Peyer's patch (tissue), 4 donors: Measurements from ENCODE around the gene RNPEP. TPM values are rescaled to one million over a fixed set of nuclear protein-coding genes. Genes with fewer than 3 reads are reported as not detected.
"Not testable (repeated sequence)": the region's sequence is repeated elsewhere in the genome, so short reads cannot be mapped to it uniquely, and the experiment has no call there.

Experiments used
- DNase-seq, 3 donors: peaks; one replicate each; pipeline ENCODE4 v3.0.0-alpha.2; 2017 to 2019
- H3K27ac ChIP-seq, 4 donors: fragments of 200-600 bp; sonication (generic); one replicate each; pipeline ENCODE4 v1.5.1; 2016 to 2019
- H3K27me3 ChIP-seq, 2 donors: fragments of 200-600 bp; sonication (generic); one replicate each; pipeline ENCODE4 v1.5.1; 2019
- H3K36me3 ChIP-seq, 3 donors: fragments of 200-600 bp; sonication (generic); one replicate each; pipeline ENCODE4 v1.5.1; 2016 to 2019
- H3K4me1 ChIP-seq, 4 donors: fragments of 200-600 bp; sonication (generic); one replicate each; pipeline ENCODE4 v1.5.1; 2016 to 2019
- H3K4me3 ChIP-seq, 4 donors: fragments of 200-600 bp; sonication (generic); 1 replicate in 3 of 4; 2 replicates in 1 of 4; pipeline ENCODE4 v1.5.1; 2016 to 2019; ENCODE audit warnings: mild to moderate bottlenecking in 1 of 4
- H3K9me3 ChIP-seq, 4 donors: fragments of 200-600 bp; sonication (generic); one replicate each; pipeline ENCODE4 v1.5.1; 2016 to 2019; ENCODE audit warnings: mild to moderate bottlenecking in 1 of 4
- CTCF ChIP-seq, 6 experiments: fragments of 450-650 bp in 4 of 6; fragments of 200-600 bp in 2 of 6; sonication (generic) in 1 of 6; IDR thresholded peaks; one replicate each; pipeline ENCODE4 v1.5.1; 2017 to 2019; ENCODE audit warnings: antibody characterized with exemption in 6 of 6, mild to moderate bottlenecking in 3 of 6, moderate library complexity in 1 of 6
- POLR2A ChIP-seq, 2 donors: fragments of 450-650 bp; IDR thresholded peaks; one replicate each; pipeline ENCODE4 v1.5.1; 2017; ENCODE audit warnings: antibody characterized with exemption in 2 of 2, mild to moderate bottlenecking in 2 of 2, moderate library complexity in 2 of 2
- total RNA-seq, 4 donors: library from RNA; depleted of rRNA; stranded (reverse); fragments of >200 nt; gene quantifications; one replicate each; pipeline ENCODE4 v1.1.0, GENCODE V29; 2016

The RNPEP gene
- total RNA-seq, 4 donors from 2014 or later: 165 to 257 (median 204) TPM

- TF ChIP-seq CTCF (IDR thresholded peaks at IDR 0.05): no peak
- no peak for TF ChIP-seq POLR2A (IDR thresholded peaks at IDR 0.05)
- Histone ChIP-seq H3K36me3 (no peaks in the 10 kb centered on the region), H3K27me3 (no peaks in the 10 kb centered on the region), H3K4me1 (no peaks in the 10 kb centered on the region), H3K27ac (peak overlapping the region in 1 of 4 donors; percentile 17), H3K9me3 (no peaks in the 10 kb centered on the region), H3K4me3 (no peak overlapping the region)
- no peak for DNase-seq
Observed at GRCh38 chr1:201949491-201949890, 33.0 kb upstream of the RNPEP start.

- DNase-seq: no peak
Observed at GRCh38 chr1:201954263-201955008, 28.0 kb upstream of the RNPEP start.

GRCh38 chr1:201955009-201955728 lies 27.3 kb upstream of the RNPEP start, which contains the start of gene TIMM17A:
TSS of gene TIMM17A (plus strand) at chr1:201955503. CDS start at chr1:201955527, 24 bp downstream.
- no peaks in the 10 kb centered on the region for H3K9me3 ChIP-seq
- H3K4me3 ChIP-seq: peak within 1 kb of the TSS; percentile 46 to 97 (median 70)
- no peaks in the 10 kb centered on the region for H3K27me3 ChIP-seq
- peak within 1 kb of the TSS; percentile 78 to 81 (median 80) for H3K27ac ChIP-seq
- H3K36me3 ChIP-seq: peaks cover 0 to 30% (median 0%) of the 10 kb centered on the region in 3 donors
- H3K4me1 ChIP-seq: peaks cover 0 to 13% (median 0%) of the 10 kb centered on the region in 4 donors
- DNase-seq: peak; percentile 95 to 98 (median 96)
- TF ChIP-seq CTCF (IDR thresholded peaks at IDR 0.05) (no peak), POLR2A (IDR thresholded peaks at IDR 0.05) (peak; percentile 79 to 81)

More at GRCh38 chr1:201954263-201955008, 28.0 kb upstream of the RNPEP start:
- Histone ChIP-seq H3K27me3 (no peaks in the 10 kb centered on the region), H3K4me1 (peaks cover 0 to 13% (median 0%) of the 10 kb centered on the region in 4 donors), H3K36me3 (peaks cover 0 to 22% (median 0%) of the 10 kb centered on the region in 3 donors), H3K4me3 (peak overlapping the region; percentile 46 to 97 (median 70)), H3K27ac (peak overlapping the region; percentile 78 to 81 (median 80)), H3K9me3 (no peaks in the 10 kb centered on the region)
- TF ChIP-seq POLR2A (IDR thresholded peaks at IDR 0.05): no peak
- no peak for TF ChIP-seq CTCF (IDR thresholded peaks at IDR 0.05)

- no peak for DNase-seq
- no peak for TF ChIP-seq POLR2A (IDR thresholded peaks at IDR 0.05)
- TF ChIP-seq CTCF (IDR thresholded peaks at IDR 0.05): no peak
- Histone ChIP-seq H3K4me1 (peaks cover 0 to 13% (median 0%) of the 10 kb centered on the region in 4 donors), H3K27me3 (no peaks in the 10 kb centered on the region), H3K36me3 (peaks cover 0 to 35% (median 0%) of the 10 kb centered on the region in 3 donors), H3K27ac (peak overlapping the region; percentile 78 to 81 (median 80)), H3K4me3 (peak overlapping the region; percentile 46 to 97 (median 70)), H3K9me3 (no peaks in the 10 kb centered on the region)
Observed at GRCh38 chr1:201955729-201956143, 26.7 kb upstream of the RNPEP start.

GRCh38 chr1:201958348-201958747 lies 24.1 kb upstream of the RNPEP start:
- no peak for TF ChIP-seq CTCF (IDR thresholded peaks at IDR 0.05)
- DNase-seq: no peak
- Histone ChIP-seq H3K9me3 (no peaks in the 10 kb centered on the region), H3K4me3 (no peak overlapping the region), H3K4me1 (peaks cover 0 to 13% (median 0%) of the 10 kb centered on the region in 4 donors), H3K36me3 (peaks cover 0 to 62% (median 0%) of the 10 kb centered on the region in 3 donors), H3K27me3 (no peaks in the 10 kb centered on the region), H3K27ac (no peak overlapping the region)

GRCh38 chr1:201962382-201962781 lies 20.1 kb upstream of the RNPEP start:
- H3K4me1 ChIP-seq, H3K27ac ChIP-seq, H3K27me3 ChIP-seq, DNase-seq, H3K9me3 ChIP-seq, H3K4me3 ChIP-seq: not testable (repeated sequence)
- peaks cover 0 to 92% (median 0%) of the 10 kb centered on the region in 3 donors for H3K36me3 ChIP-seq
